Measurements from ENCODE around the gene IL12RB2. TPM values are rescaled to one million over a fixed set of nuclear protein-coding genes. Genes with fewer than 3 reads are reported as not detected.

The IL12RB2 gene
- total and polyA plus RNA-seq, 2 experiments from 2014 or later, result 0.79 to 1.7 TPM

- H3K4me2 ChIP-seq, result peak overlapping the region; percentile 86
- no peak overlapping the region for H2AFZ ChIP-seq
- Mint-ChIP-seq H3K4me1 (peaks cover 18% of the 10 kb centered on the region), H3K4me3 (no peak overlapping the region), H3K36me3 (ENCODE audit: low read depth) (peaks cover 26% of the 10 kb centered on the region), H3K27ac (no peak overlapping the region), H3K9me3 (no peaks in the 10 kb centered on the region; the same call in 2 of the 3 replicates), H3K27me3 (ENCODE audit: insufficient read depth, low read depth, poor library complexity) (peaks cover 25% of the 10 kb centered on the region)
- no peak overlapping the region for H3K27ac ChIP-seq (ENCODE audit: low read depth)
- no peaks in the 10 kb centered on the region for H3K9me2 ChIP-seq (ENCODE audit: insufficient read depth)
- peaks cover 16% of the 10 kb centered on the region for H4K20me1 ChIP-seq (replicated peaks; ENCODE audit: insufficient read depth)
- H3K4me3 ChIP-seq, result no peak overlapping the region
- H3F3A ChIP-seq (replicated peaks; ENCODE audit: low read depth), result no peaks in the 10 kb centered on the region
- TF ChIP-seq REST (IDR thresholded peaks at IDR 0.05; ENCODE audit: unreplicated experiment) (no peak), POLR2AphosphoS5 (IDR thresholded peaks at IDR 0.05; ENCODE audit: low read depth) (no peak), ZNF114 (CRISPR knock-in tag; IDR thresholded peaks at IDR 0.05) (no peak), ZNF331 (CRISPR knock-in tag; IDR thresholded peaks at IDR 0.05; ENCODE audit: low read depth) (no peak), STAT1 (IDR thresholded peaks at IDR 0.05; ENCODE audit: unreplicated experiment) (no peak), CTCF (conservative IDR thresholded peaks at IDR 0.05; ENCODE audit: low read depth in 2 of 2) (no peak), JUNB (IDR thresholded peaks at IDR 0.05; ENCODE audit: unreplicated experiment) (no peak), CREB1 (CRISPR knock-in tag; IDR thresholded peaks at IDR 0.05; ENCODE audit: low read depth) (no peak), EZH2 (IDR thresholded peaks at IDR 0.05; ENCODE audit: low read depth, unreplicated experiment) (no peak), EZH2phosphoT487 (IDR thresholded peaks at IDR 0.05; ENCODE audit: unreplicated experiment) (no peak), NANOG (IDR thresholded peaks at IDR 0.05; ENCODE audit: borderline replicate concordance) (no peak), ETS1 (IDR thresholded peaks at IDR 0.05) (no peak), ZNF462 (CRISPR knock-in tag; IDR thresholded peaks at IDR 0.05) (no peak)
- H3K4me1 ChIP-seq (ENCODE audit: insufficient read depth), result peaks cover 14% of the 10 kb centered on the region
- ATAC-seq (no peak), DNase-seq (ENCODE audit: low spot score) (no peak)
- H3K27me3 ChIP-seq (ENCODE audit: insufficient read depth), result no peaks in the 10 kb centered on the region
- H3K79me2 ChIP-seq (replicated peaks; ENCODE audit: insufficient read depth), result peaks cover 24% of the 10 kb centered on the region
- no peaks in the 10 kb centered on the region; the same call in 1 of the 2 replicates for H3K36me3 ChIP-seq (ENCODE audit: insufficient read depth)
These were observed 125.1 kb downstream of the IL12RB2 start for GRCh38 chr1:67432745-67433144.
